Fibroblast of lung (primary cell): ENCODE data around the gene CHURC1.

ENCODE experiments used
- EZH2 ChIP-seq: IDR thresholded peaks from 2 replicates; pipeline ENCODE4 v1.5.1; 2012; ENCODE audit warnings: low read length, control low read depth, mild to moderate bottlenecking; ENCODE audit errors: missing control alignments
- TF ChIP-seq, protein P1 (sequence below), 2 donors: IDR thresholded peaks in 1 of 2; conservative IDR thresholded peaks in 1 of 2; 1 replicate in 1 of 2; 2 replicates in 1 of 2; pipeline ENCODE4 v1.5.1; 2011 to 2012; ENCODE audit warnings: low read length in 2 of 2, control low read depth in 1 of 2, inconsistent platforms in 1 of 2, low read depth in 1 of 2, mild to moderate bottlenecking in 1 of 2

DNA sequence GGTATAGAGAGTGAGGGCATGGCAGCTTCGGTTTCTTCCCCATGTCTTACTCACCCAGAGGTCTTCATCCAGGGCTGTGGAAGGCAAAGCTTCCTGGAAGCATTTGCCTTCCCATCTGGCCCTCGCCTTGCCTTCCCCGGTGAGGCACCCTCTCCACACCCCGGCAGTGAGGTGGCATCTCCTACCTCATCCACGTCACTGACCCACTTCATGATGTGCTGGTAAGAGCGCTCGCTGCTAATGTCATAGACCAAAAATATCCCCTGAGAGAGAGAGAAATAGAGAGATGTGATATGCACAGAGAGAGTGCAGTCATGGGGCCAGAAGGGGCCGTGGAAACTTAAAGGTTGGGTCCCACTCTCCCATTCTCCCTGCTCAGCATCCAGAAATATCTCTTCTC lies 36.6 kb downstream of the CHURC1 start:
- TF ChIP-seq, protein P1, sequence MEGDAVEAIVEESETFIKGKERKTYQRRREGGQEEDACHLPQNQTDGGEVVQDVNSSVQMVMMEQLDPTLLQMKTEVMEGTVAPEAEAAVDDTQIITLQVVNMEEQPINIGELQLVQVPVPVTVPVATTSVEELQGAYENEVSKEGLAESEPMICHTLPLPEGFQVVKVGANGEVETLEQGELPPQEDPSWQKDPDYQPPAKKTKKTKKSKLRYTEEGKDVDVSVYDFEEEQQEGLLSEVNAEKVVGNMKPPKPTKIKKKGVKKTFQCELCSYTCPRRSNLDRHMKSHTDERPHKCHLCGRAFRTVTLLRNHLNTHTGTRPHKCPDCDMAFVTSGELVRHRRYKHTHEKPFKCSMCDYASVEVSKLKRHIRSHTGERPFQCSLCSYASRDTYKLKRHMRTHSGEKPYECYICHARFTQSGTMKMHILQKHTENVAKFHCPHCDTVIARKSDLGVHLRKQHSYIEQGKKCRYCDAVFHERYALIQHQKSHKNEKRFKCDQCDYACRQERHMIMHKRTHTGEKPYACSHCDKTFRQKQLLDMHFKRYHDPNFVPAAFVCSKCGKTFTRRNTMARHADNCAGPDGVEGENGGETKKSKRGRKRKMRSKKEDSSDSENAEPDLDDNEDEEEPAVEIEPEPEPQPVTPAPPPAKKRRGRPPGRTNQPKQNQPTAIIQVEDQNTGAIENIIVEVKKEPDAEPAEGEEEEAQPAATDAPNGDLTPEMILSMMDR (conservative IDR thresholded peaks at IDR 0.05 in 1 of 2, IDR thresholded peaks at IDR 0.05 in 1 of 2; ENCODE audit: low read depth in 1 of 2, low read length in 2 of 2), result no peak
- TF ChIP-seq EZH2, result no peak
